GM18517 (cell line): Measurements from ENCODE around the gene SLC25A1.

Experiments used
- ATAC-seq: cut with Tn5 transposase; IDR thresholded peaks from one replicate; pipeline ENCODE4 v1.9.1; 2021; ENCODE audit warnings: mild to moderate bottlenecking, moderate library complexity; ENCODE audit not compliant: unreplicated experiment

Gene SLC25A1

DNA sequence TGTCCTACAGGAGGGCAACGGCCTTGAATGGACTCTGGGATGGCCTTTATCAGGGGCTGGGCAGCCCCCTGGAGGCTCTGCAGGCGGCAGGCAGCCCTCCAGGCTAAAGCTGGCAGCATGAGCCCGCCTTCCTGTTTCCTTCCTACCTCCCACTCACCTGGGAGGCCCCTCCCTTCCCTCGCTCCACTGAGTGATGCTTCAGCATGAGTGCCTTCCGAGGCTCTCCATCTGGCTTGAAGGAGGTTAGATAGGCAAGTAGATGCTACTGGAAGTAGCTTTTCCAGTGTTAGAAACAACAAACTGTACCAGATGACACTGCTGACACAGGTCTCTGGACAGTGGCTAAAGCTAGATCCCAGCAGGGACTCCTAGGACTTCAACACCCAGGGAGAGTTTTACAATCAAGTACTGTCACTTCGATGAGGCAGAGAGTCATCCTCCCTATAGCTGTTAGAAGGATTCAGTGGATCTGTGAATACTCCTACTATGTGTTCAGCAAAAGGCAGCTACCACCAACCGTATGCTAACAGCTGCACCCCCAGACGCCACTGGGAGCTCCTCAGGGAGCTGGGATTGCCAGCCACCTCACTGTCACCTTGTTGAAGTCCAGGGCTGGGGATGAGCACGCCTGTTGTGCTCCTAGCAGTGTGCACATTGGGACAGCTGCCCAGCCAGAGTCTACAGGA, 4.1 kb upstream of the SLC25A1 start:
- ATAC-seq, result no peak

DNA sequence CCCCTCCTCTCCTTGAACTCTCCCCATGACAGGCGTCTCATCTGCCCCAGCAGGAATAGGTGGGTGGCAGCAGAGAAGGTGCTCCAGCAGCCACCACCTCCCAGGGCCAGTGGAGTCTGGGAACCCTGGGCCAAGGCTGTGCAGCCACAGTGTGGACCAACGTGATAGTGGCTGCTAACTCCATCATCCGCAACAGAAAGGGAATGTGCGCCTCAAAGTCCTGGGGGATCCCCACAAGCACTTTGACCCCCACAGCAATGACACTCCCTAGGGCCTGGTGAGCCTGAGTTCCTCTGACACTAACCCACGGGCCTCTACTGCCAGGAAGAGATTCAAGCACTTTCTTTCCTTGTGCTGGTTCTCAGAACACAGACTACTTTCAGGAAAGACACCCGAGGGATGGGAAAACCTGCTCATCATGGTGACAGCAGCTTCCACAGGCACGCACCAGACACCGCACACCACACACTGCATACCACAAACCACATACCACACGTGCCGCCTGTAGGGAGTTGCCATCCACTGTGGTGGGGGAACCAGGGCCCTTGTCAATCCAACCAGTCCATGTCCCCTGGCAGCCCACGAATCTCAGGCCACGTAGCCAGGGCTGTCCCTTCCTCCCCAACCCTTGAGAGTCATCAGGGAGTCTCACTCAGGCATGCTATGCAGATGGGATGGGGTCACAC, 3.4 kb upstream of the SLC25A1 start:
- ATAC-seq, result no peak

DNA sequence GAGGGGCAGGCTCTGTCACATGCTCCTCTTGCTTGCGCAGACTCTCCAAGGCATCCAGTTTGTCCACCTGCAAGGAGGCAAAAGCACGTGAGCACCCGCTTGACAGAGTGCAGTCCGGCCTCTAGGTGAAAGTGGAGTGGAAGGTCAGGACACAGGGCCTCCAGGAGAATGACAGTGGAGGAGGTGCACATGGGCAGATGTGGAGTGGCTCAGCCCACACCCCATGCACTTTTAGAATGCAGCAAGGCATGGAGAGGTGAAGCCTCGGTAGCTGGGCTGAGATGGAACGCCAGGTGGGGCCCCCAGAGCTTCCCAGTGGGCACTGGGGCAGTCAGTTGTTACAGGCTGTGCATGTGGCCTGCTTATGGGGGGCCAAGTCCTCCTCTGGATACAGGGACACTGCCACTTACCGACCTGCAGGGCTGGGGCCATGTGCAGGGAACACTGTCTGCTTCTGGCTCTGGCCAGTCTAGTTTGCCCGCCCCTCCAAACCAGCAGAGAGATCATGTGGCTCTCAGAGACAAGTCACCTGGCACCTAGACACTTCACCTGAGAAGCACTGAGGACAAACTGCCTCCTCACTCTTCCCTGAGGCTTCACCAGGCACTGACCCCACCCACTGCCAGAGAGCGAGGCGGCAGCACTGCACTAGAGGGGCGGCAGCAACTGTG, 2.3 kb upstream of the SLC25A1 start:
- no peak for ATAC-seq

DNA sequence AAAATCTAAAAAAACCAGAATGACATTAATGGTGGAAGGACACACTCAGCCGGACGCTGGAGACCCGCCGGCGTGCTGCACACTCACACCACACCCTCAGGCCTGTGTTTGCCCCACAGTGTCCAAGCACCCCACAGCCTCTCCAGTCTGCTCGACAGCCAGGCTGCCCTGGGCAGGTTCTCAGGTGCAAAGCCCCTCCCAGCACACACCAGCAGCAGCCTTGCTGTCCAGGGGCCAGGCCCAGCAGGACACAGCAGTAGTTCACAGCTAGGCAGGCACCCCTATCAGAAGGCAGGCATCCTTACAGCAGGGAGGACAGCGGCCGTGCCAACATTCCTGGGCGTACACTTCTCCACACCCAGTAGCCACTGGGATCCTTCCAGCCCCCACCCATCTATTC, 1.7 kb upstream of the SLC25A1 start:
- ATAC-seq, result no peak

DNA sequence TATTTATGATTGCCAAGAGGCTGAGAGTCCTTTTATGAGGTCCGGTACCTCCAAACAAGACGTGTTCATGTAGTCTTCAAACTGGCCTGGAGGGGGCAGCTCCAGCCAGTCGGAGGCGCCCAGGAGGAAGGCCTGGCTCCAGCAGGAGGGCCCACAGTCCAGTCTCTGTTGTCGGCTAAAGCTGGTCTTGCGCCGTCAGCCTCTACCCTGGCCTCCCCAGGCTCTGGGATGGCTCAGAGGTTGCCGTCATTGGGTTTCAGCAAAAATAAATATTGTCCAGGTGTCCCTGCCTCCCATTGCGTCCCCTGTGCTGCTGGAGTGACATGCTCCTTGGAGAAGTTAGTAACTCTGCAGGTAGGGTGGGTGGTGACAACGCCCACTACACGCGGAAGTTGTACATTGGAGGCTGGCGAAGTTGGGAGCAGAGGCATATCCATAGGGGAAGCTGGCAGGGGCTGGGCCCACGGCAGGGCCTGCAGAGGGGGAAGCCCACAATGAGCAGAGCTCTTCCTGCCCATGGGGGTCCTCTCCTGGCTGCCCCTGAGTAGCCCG, 1.0 kb upstream of the SLC25A1 start:
- ATAC-seq, result no peak

DNA sequence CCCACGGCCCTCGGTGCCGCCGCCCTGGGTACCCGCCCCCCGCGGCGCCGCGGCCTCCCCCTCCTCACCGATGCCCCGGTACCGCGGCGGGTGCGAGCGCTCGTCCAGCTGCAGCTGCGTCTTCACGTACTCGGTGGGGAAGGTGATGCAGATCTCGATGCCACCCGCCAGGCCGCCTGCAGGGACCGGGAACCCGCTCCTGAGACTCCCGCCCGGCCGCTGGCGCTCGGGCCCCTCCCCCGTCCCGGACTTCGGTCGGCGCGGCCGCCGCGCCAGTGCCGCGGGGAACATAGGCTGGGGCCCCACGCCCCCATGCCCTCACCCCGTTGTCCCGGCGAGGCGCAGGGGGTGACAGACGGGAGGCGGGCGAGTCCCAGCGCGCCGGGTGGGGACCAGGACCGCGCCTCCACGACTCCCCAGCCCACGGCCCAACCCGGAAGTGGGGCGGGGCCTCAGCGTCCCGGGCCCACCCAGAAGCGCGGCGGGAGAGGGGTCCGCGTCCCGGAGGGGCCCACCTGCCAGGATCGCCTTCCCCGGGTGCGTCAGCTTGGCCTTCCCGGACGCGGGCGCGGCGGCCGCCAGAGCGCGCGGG, 375 bp downstream of the SLC25A1 start:
- ATAC-seq, result peak; percentile 43

DNA sequence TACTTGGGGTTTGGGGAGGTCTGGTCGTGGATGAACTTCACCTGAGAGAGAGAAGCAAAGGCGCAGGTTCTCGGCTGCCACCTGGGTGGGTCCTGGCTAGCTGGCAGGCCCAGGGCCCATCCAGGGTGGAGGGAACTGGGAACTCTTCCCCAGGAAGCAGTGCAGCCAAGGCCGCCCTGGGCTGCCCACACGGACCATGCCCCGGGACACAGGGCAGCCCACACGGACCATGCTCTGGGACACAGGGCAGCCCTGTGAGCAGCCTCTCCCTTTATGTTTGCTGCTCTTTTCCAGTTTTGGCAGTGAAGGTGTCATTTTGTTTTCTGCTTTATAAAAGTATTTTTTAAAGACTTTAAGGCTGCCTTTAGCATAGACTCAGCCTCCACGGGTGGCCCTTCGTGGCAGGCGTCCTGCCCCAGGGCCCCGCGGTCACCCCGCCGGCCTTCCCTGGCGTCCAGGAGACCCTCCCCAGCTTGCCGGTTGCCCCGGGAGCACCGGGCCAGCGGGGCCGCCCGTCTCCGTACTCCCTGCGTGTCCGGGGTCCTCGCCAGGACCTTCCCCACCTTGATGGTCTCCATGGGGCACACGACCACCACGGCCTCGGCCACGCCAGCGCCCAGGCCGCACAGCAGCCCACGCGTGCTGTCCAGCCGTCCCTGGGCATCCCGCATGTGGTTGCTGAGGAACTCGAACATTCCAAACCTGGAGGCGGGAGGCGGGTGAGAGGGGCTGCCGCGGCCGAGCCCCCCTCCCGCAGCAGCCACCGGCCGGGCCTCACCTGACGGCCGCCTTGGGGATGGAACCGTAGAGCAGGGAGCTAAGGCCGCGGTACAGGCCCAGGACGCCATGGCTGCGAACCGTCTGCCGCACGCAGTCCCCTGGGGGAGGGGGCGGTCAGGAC, 1.1 kb downstream of the SLC25A1 start:
- no peak for ATAC-seq

DNA sequence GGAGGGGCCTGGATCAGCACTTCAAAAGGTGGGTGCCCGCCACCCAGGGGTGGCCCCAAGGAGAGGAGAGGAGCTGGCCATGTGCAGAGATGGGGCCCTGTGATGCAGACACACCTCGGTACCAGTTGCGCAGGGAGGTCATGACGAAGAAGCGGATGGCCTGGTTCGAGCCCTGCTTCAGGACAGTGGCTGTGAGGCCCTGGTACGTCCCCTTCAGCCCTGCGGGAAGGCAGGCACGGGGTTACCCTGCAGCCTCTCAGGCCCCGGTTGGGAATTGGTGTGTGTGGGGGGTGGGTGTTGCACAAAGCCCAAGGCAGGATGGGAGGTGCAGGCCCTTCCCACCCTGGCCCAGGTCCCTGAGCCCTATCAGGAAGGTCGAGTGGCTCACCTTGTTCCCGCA, 1.8 kb downstream of the SLC25A1 start:
- ATAC-seq, result no peak

DNA sequence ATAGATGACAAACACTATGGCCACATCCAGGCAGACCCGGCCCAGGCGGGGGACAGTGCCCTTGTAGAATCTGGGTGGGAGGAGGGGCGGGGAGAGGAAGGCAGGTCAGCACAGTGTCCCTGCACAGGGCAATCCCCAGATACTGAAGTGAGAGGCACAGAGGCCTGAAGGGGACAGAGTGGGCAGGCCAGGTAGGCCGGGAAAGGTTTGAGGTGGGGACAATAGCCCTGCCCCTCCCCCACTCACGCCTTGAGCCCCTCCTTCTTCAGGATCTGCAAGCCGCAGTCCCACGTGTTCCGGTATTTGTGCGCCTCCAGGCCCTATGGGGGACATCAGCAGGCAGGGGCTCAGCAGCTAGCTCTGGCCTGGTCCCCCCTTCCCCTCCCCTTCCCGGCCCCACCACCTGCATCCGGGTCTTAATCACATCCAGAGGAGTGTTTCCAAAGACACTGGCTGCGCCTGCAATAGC, 2.3 kb downstream of the SLC25A1 start:
- ATAC-seq, result no peak

DNA sequence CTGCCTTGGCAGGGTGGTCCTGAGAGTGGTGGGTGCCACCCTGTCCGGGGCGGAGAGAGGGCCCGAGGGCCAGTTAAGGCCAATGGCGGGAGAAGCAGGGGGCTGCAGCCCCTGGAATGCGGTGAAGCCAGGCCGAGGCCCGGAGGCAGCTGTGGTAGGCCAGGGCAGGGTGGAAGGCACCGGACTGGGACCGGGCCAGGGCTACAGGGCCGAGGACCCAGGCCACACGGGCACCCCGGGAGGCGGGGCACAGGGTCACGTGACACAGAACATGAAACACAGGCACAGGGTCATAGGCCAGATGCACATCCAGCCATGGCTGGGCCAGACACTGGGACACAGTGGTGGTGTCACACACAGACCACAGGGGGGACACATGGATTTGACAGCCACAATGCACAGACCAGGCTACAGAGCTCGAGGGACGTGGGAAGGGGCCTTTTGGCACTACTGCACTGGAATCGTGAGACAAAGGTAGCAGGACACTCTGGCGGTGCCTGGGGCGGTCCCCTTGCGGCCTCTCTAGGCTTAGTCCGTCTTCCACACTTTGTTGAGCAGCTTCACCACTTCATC, 2.8 kb downstream of the SLC25A1 start:
- ATAC-seq, result no peak

DNA sequence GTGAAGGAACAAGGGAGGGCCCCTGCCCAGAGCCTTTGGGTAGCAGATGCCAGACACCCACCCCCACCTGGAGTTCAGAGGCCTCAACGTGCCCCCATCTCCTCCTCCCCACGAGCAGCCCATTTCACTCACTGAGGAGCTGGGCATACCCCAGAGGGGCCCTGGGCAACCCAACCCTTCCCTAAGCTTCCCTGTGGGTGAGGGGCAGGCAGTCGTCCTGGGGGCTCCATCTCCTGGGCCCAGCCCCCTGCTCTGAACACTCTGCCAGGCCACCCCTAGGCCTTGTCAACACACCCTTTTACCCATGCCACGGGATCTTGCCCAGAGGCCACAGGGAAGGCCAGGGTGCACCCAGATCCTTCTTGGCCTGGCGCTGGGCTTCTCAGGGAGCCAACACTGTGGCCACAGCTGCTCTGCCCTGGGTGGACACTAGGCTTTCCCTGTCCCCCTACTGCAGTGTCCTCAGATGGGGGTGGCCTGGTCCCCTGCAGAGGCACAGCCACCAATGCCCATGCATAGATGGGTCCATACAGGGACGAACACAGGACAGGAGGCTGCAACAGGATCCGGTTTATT, 3.4 kb downstream of the SLC25A1 start:
- no peak for ATAC-seq

DNA sequence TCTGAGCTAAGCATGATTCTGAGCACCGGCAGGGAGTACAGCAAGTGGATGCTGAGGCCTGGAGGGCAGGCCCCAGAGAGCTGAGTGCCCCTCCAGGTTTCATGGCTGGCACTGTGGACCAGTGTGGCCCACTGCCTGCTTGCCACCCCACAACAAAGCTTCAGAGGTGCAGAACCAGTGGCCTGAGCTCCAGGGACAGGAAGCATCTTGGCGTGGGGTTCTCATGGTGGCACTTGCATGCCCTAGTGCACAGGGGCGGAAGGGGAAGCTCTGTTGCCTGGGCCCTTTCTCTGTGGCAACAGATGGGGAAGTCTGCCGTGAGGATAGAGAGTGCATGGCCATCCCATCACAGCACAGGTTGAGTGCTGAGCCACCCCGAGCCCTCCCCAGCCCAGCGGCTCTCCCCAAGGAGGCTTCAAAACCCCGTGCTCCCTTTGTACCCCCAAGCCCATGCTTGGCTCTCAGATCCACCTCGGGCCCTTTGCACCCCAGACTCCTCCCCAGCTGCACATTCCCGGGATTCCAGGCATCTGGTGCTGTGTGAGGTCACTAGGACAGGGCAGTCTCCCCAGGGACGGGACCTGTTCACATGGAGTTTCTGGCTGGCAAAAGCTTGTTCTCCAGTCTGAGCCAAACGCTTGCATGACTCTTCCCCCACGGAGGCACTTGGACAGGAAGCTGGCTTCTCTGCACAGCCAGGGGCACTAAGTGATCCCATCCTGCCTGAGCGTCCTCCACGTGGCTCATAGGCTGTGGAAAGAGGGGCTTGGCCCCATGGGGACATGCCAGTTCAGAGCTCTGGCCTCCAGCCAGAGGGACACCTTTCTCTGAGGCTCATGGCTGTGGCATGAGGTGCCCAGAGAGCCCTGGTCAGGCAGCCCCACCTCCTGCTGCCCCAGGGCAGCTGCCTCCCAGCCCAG, 4.2 kb downstream of the SLC25A1 start:
- no peak for ATAC-seq

DNA sequence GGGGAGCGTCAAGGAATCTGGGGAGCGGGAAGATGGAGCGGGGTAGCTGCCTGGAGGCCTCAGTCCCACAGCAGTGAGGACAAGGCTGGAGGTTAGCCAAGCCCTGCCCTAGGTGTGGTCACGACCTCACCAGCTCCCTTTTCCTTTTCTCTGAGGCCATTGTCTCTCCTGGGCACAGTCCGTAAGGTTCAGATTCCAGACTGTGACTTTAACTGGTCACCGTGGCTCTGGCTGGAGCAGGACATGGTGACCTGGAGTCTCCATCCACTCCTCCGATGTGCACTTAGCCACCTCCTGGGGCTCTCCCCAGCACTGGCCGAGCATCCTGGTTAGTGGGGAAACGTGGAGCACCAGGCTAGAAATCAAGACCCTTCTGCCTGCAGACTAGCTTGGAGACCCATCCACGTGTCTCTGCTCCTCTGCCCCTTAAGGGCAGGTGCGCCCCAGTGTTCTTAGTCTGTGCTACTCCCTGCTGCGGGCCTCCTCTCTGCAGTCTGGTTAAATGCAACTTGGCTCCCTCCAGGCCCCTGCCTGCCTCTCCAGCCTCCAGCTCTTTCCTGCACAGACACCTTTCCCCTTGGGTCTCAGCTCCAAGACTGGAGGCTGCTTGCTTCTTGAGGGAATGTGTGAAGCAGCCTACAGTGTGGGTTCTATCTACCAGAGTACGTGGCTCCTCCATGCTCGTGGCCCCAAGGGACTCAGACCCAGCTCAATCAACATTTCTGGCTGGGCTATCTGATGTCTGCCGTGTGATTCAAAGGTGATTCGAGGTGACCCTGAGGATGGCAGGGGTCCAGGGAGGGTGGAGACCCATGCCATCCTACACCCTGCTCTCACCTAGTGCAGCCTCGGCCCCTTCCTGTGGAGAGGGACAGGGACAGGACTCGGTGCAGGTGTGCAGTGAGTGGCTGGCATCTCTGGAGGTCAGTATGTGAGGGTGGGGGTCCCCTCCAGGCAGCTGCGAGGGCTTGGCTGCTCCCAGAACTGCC, 5.2 kb downstream of the SLC25A1 start:
- ATAC-seq, result no peak

DNA sequence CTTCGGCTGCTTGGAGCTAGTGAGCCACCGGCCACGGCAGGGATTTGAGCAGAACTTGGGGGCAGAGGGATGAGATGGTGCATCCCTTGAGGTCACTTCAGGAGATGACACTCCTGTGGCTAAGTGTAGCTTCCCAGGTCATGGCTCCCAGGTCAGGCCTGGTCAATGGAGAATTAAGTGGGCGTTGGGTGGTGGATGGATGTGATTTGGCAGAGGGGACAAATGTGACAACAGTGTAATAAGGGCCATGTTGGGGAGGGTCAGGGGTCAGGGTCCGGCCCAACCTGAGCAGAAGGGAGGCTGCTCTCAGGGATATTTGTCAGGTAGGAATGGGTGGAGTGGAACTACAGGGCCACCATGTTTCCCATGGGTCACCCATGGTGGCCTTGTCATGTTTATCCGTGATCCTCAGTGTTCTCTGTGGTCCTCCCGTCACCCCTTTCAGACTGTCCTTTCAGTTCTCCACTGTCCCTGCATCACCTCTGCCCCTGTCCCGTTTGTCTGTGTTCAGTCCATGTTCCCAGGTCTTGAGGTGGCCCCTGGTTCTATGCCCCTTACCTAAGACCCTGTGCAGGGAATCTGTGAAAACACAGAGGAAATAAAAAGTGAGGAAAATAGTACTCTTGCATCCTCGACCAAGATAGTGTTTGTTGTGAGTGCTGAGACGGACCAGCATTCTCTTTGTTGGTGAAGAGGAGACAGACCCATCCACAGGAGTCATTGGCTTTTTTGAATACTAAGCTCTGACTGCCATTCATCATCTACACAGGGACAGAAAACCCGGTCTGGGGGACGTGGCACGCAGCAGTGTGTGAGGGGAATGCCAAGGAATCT, 6.1 kb downstream of the SLC25A1 start:
- ATAC-seq, result no peak

DNA sequence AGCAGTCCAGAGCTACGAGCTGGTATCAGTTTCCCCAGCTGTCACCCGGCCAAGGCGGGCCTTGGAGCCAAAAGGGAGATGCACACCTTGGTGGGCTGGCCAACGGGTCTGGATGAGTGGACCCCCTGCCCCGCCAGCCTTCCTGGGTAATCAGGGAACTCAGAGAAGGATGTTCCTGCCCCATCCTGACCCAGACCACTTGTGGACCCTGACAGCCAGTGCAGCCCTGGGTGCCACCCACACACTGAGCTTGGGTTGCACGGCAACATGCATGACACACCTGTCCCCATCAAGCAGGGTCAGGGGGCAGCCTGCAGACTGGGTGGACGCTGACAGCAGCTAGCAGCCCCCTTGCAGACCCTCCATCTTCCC, 8.6 kb downstream of the SLC25A1 start:
- no peak for ATAC-seq
